GM23338 (cell line): ENCODE results near the gene STK39. TPM values are rescaled to one million over a fixed set of nuclear protein-coding genes. Genes with fewer than 3 reads are reported as not detected.

Experiments used
- ATAC-seq: fragments of 200-7000 bp; cut with Tn5 transposase; 3 replicates; pipeline ENCODE4 v1.9.1; 2020
- DNase-seq: peaks from one replicate; pipeline ENCODE4 v3.0.0-alpha.2; 2015; ENCODE audit warnings: low spot score
- H2AFZ ChIP-seq: fragments of 200-600 bp; sonication (generic); 2 replicates; pipeline ENCODE4 v1.8.0; 2016; ENCODE audit warnings: antibody characterized with exemption, mild to moderate bottlenecking, moderate library complexity
- H3F3A ChIP-seq: fragments of 200-600 bp; sonication (generic); replicated peaks from 2 replicates; pipeline ENCODE4 v1.8.0; 2017; ENCODE audit warnings: antibody characterized with exemption, mixed run types, low read depth
- H3K27ac ChIP-seq: fragments of 200-600 bp; sonication (generic); 2 replicates; pipeline ENCODE4 v1.6.1; 2016; ENCODE audit warnings: low read depth
- H3K27me3 ChIP-seq: fragments of 200-600 bp; sonication (generic); 2 replicates; pipeline ENCODE4 v1.8.0; 2016; ENCODE audit warnings: mild to moderate bottlenecking, mixed run types, moderate library complexity; ENCODE audit not compliant: insufficient read depth
- H3K36me3 ChIP-seq: fragments of 200-600 bp; sonication (generic); 2 replicates; pipeline ENCODE4 v1.8.0; 2016; ENCODE audit warnings: mild to moderate bottlenecking; ENCODE audit not compliant: insufficient read depth
- H3K4me1 ChIP-seq: fragments of 200-600 bp; sonication (generic); 2 replicates; pipeline ENCODE4 v1.8.0; 2016; ENCODE audit warnings: mild to moderate bottlenecking, moderate library complexity; ENCODE audit not compliant: insufficient read depth
- H3K4me2 ChIP-seq: fragments of 200-600 bp; sonication (generic); 2 replicates; pipeline ENCODE4 v1.7.1; 2017; ENCODE audit warnings: mixed run types
- H3K4me3 ChIP-seq: fragments of 200-600 bp; sonication (generic); 2 replicates; pipeline ENCODE4 v1.6.1; 2016; ENCODE audit warnings: mixed run types
- H3K79me2 ChIP-seq: fragments of 200-600 bp; sonication (generic); replicated peaks from 2 replicates; pipeline ENCODE4 v1.8.0; 2017; ENCODE audit warnings: mild to moderate bottlenecking; ENCODE audit not compliant: insufficient read depth
- H3K9me2 ChIP-seq: fragments of 200-600 bp; sonication (generic); 2 replicates; pipeline ENCODE4 v1.8.0; 2017; ENCODE audit not compliant: insufficient read depth
- H4K20me1 ChIP-seq: fragments of 200-600 bp; sonication (generic); replicated peaks from 2 replicates; pipeline ENCODE4 v1.8.0; 2017; ENCODE audit warnings: mild to moderate bottlenecking; ENCODE audit not compliant: insufficient read depth
- H3K27ac Mint-ChIP-seq: 2 replicates; pipeline ENCODE4 v1.8.0; 2020; ENCODE audit warnings: inconsistent platforms, mild to moderate bottlenecking, moderate library complexity, mixed read lengths
- H3K27me3 Mint-ChIP-seq: 3 replicates; pipeline ENCODE4 v1.8.0; 2022; ENCODE audit warnings: low read depth, mild to moderate bottlenecking, moderate library complexity, mixed read lengths, inconsistent platforms; ENCODE audit not compliant: insufficient read depth, poor library complexity
- H3K36me3 Mint-ChIP-seq: 3 replicates; pipeline ENCODE4 v1.8.0; 2021; ENCODE audit warnings: low read depth, mild to moderate bottlenecking, inconsistent platforms, moderate library complexity, mixed read lengths
- H3K4me1 Mint-ChIP-seq: 3 replicates; pipeline ENCODE4 v1.8.0; 2020; ENCODE audit warnings: mild to moderate bottlenecking, inconsistent platforms, mixed read lengths
- H3K4me3 Mint-ChIP-seq: 3 replicates; pipeline ENCODE4 v1.8.0; 2021; ENCODE audit warnings: moderate library complexity, mild to moderate bottlenecking, inconsistent platforms, mixed read lengths
- H3K9me3 Mint-ChIP-seq: 3 replicates; pipeline ENCODE4 v1.8.0; 2020; ENCODE audit warnings: moderate library complexity, mild to moderate bottlenecking, inconsistent platforms, mixed read lengths
- CREB1 ChIP-seq: fragments of 250-450 bp; sonication (Bioruptor Pico); IDR thresholded peaks from 2 replicates; pipeline ENCODE4 v1.5.0; 2020; ENCODE audit warnings: low read depth, mild to moderate bottlenecking, moderate library complexity
- CTCF ChIP-seq, 2 experiments: fragments of 200-600 bp in 1 of 2; sonication (generic) in 1 of 2; conservative IDR thresholded peaks; 2 replicates each; pipeline versions ENCODE4 v1.5.1 to v1.6.1; 2016 to 2017; ENCODE audit warnings: antibody characterized with exemption in 2 of 2, low read depth in 2 of 2, mild to moderate bottlenecking in 2 of 2, moderate library complexity in 1 of 2
- EZH2 ChIP-seq: fragments of 200-600 bp; sonication (generic); IDR thresholded peaks from one replicate; pipeline ENCODE4 v1.8.0; 2017; ENCODE audit warnings: antibody characterized with exemption, mild to moderate bottlenecking, low read depth; ENCODE audit not compliant: unreplicated experiment
- EZH2phosphoT487 ChIP-seq: fragments of 200-600 bp; sonication (generic); IDR thresholded peaks from one replicate; pipeline ENCODE4 v1.8.1; 2018; ENCODE audit warnings: antibody characterized with exemption; ENCODE audit not compliant: unreplicated experiment
- JUNB ChIP-seq: IDR thresholded peaks from one replicate; pipeline ENCODE4 v1.6.1; 2016; ENCODE audit warnings: antibody characterized with exemption; ENCODE audit not compliant: unreplicated experiment
- NANOG ChIP-seq: IDR thresholded peaks from 2 replicates; pipeline ENCODE4 v1.6.1; 2016; ENCODE audit warnings: antibody characterized with exemption, borderline replicate concordance
- POLR2AphosphoS5 ChIP-seq: IDR thresholded peaks from 2 replicates; pipeline ENCODE4 v1.6.1; 2016; ENCODE audit warnings: antibody characterized with exemption, low read depth
- STAT1 ChIP-seq: IDR thresholded peaks from one replicate; pipeline ENCODE4 v1.6.1; 2016; ENCODE audit warnings: antibody characterized with exemption; ENCODE audit not compliant: unreplicated experiment
- ZNF114 ChIP-seq: fragments of 250-450 bp; sonication (Bioruptor Pico); IDR thresholded peaks from 2 replicates; pipeline ENCODE4 v1.5.0; 2020; ENCODE audit warnings: mild to moderate bottlenecking, moderate library complexity
- ZNF331 ChIP-seq: fragments of 250-450 bp; sonication (Bioruptor Pico); IDR thresholded peaks from 2 replicates; pipeline ENCODE4 v1.5.0; 2020; ENCODE audit warnings: low read depth, mild to moderate bottlenecking, moderate library complexity
- ZNF462 ChIP-seq: fragments of 250-450 bp; sonication (Bioruptor Pico); IDR thresholded peaks from 2 replicates; pipeline ENCODE4 v1.5.0; 2020; ENCODE audit warnings: mild to moderate bottlenecking, moderate library complexity
- polyA plus RNA-seq: library from polyadenylated mRNA; unstranded; fragments of >200 nt; fragmentation: Nextera tagmentation; extraction: Ambion mirVana; gene quantifications from 2 replicates; pipeline ENCODE4 v1.2.1, GENCODE V29; 2016
- total RNA-seq: library from RNA; depleted of rRNA; stranded (reverse); fragments of >200 nt; shearing (Covaris generic); gene quantifications from 2 replicates; pipeline ENCODE4 v1.2.3, GENCODE V29; 2014
- TF ChIP-seq, protein P1 (sequence below): IDR thresholded peaks from 2 replicates; pipeline ENCODE4 v1.6.1; 2016; ENCODE audit warnings: antibody characterized with exemption

Gene STK39
- total and polyA plus RNA-seq, 2 experiments from 2014 or later = 9.5 to 16.9 TPM

DNA sequence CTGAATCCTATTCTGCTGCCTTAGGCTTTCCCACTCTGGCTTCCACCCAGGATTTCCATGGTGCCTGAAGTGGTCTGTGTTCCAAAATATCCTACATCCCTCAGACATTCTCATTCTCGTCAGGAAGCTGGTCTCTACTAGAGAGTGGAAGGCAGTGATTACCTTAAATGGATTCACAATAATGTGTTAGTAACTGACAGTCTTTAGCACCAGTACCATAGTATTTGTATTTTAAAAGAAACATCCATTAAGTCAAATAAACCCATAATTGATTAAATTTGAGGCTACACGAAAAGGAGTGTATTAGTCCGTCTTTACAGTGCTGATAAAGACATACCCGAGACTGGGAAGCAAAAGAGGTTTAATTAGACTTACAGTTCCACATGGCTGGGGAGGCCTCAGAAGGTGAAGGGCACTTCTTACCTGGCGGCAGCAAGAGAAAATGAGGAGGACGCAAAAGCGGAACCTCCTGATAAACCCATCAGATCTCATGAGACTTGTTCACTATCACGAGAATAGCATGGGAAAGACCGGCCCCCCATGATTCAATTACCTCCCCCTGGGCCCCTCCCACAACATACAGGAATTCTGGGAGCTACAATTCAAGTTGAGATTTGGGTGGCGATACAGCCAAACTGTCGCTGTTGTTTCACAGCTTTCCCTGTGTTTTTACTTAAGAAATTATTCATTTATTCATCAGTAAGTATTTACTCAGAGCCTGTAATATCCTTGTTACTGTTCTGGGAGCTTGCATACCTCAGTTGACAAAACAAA is 306.5 kb downstream of the STK39 start:
- no peak overlapping the region for H3K4me3 ChIP-seq
- ATAC-seq = no peak
- peaks cover 9% of the 10 kb centered on the region for H3K9me2 ChIP-seq
- peaks cover 3% of the 10 kb centered on the region for H3K4me1 Mint-ChIP-seq
- H3K79me2 ChIP-seq = no peaks in the 10 kb centered on the region
- no peak overlapping the region for H3K27ac ChIP-seq
- no peaks in the 10 kb centered on the region for H3F3A ChIP-seq
- H3K36me3 ChIP-seq = no peaks in the 10 kb centered on the region
- H2AFZ ChIP-seq = no peak overlapping the region; the same call in 1 of the 2 replicates
- no peak for DNase-seq
- H3K4me2 ChIP-seq = no peak overlapping the region
- H3K36me3 Mint-ChIP-seq = no peaks in the 10 kb centered on the region
- H3K27me3 ChIP-seq = no peaks in the 10 kb centered on the region
- TF ChIP-seq NANOG (no peak), CTCF (conservative IDR thresholded peaks at IDR 0.05; ENCODE audit: low read depth in 2 of 2) (no peak), JUNB (no peak), ZNF331 (no peak), EZH2 (no peak), CREB1 (no peak), STAT1 (no peak), EZH2phosphoT487 (no peak)
- no peak overlapping the region for H3K27ac Mint-ChIP-seq
- no peaks in the 10 kb centered on the region for H3K27me3 Mint-ChIP-seq
- H3K4me1 ChIP-seq = peaks cover 1% of the 10 kb centered on the region; the same call in 1 of the 2 replicates
- H3K9me3 Mint-ChIP-seq = 0 out of 3 replicates have a peak, but pooled peaks cover under 1% of the 10 kb centered on the region
- H4K20me1 ChIP-seq = no peaks in the 10 kb centered on the region
- H3K4me3 Mint-ChIP-seq = no peak overlapping the region

DNA sequence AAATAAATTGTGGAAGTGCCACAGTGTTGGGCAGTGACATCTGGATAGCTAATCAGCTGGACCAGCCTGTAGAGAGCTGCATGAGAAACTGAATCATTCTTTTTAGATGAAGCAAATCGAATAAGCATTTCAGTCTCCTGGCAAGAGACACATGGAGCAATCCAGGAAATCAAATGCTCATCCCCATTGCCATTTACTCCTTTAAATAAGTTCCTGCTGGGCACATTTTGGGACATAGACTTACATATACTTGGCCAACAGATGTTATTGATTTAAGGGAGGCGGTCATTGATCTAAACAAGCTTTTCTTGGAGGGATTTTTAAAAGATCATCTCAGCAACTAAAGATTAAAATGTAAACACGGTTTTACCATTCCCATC is 307.1 kb downstream of the STK39 start:
- Histone ChIP-seq H3K27ac (no peak overlapping the region), H4K20me1 (no peaks in the 10 kb centered on the region), H3K4me2 (no peak overlapping the region), H3K4me1 (no peaks in the 10 kb centered on the region), H2AFZ (no peak overlapping the region), H3F3A (no peaks in the 10 kb centered on the region), H3K4me3 (no peak overlapping the region), H3K27me3 (no peaks in the 10 kb centered on the region), H3K79me2 (no peaks in the 10 kb centered on the region), H3K9me2 (peaks cover 4% of the 10 kb centered on the region; the same call in 1 of the 2 replicates), H3K36me3 (no peaks in the 10 kb centered on the region)
- Mint-ChIP-seq H3K36me3 (no peaks in the 10 kb centered on the region), H3K27me3 (peaks cover 3% of the 10 kb centered on the region), H3K27ac (no peak overlapping the region), H3K9me3 (peaks cover 6% of the 10 kb centered on the region; the same call in 2 of the 3 replicates), H3K4me1 (no peaks in the 10 kb centered on the region; the same call in 2 of the 3 replicates), H3K4me3 (no peak overlapping the region)
- DNase-seq (no peak), ATAC-seq (no peak)
- TF ChIP-seq NANOG = no peak
- no peak for TF ChIP-seq ZNF331
- no peak for TF ChIP-seq CREB1
- no peak for TF ChIP-seq ZNF114 (CRISPR knock-in tag)
- TF ChIP-seq EZH2phosphoT487 = no peak
- no peak for TF ChIP-seq JUNB
- no peak for TF ChIP-seq EZH2
- TF ChIP-seq, protein P1, sequence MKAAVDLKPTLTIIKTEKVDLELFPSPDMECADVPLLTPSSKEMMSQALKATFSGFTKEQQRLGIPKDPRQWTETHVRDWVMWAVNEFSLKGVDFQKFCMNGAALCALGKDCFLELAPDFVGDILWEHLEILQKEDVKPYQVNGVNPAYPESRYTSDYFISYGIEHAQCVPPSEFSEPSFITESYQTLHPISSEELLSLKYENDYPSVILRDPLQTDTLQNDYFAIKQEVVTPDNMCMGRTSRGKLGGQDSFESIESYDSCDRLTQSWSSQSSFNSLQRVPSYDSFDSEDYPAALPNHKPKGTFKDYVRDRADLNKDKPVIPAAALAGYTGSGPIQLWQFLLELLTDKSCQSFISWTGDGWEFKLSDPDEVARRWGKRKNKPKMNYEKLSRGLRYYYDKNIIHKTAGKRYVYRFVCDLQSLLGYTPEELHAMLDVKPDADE = no peak
- TF ChIP-seq STAT1 = no peak
- TF ChIP-seq ZNF462 (CRISPR knock-in tag) = no peak
- no peak for TF ChIP-seq POLR2AphosphoS5
